WTC11 (cell line): ENCODE data around the gene PADI1. TPM values are rescaled to one million over a fixed set of nuclear protein-coding genes. Genes with fewer than 3 reads are reported as not detected.

Source experiments
- ATAC-seq: fragments of 200-7000 bp; cut with Tn5 transposase; 2 replicates; pipeline ENCODE4 v1.10.0; 2021; ENCODE audit warnings: mild to moderate bottlenecking, moderate library complexity
- CTCF ChIA-PET: fragments of 300-600 bp; sonication (Branson Sonifier 250); formaldehyde crosslinking; loops from one replicate; lab custom pipeline; 2021; ENCODE audit warnings: antibody characterized with exemption; lab: Charles Lee
- POLR2A ChIA-PET: fragments of 350-600 bp; sonication (Branson Sonifier 250); formaldehyde crosslinking; loops from one replicate; lab custom pipeline; 2021; ENCODE audit warnings: antibody characterized with exemption; lab: Charles Lee
- DNase-seq: peaks from one replicate; pipeline ENCODE4 v3.0.0; 2021; ENCODE audit warnings: low spot score
- H3K27ac Mint-ChIP-seq: 2 replicates; pipeline ENCODE4 v1.8.0; 2021; ENCODE audit warnings: mixed read lengths
- H3K27me3 Mint-ChIP-seq: 2 replicates; pipeline ENCODE4 v1.8.0; 2021; ENCODE audit warnings: low read depth, mild to moderate bottlenecking, moderate library complexity, mixed read lengths
- H3K36me3 Mint-ChIP-seq: 2 replicates; pipeline ENCODE4 v1.8.0; 2021; ENCODE audit warnings: mixed read lengths
- H3K4me1 Mint-ChIP-seq: 2 replicates; pipeline ENCODE4 v1.8.0; 2022; ENCODE audit warnings: mixed read lengths
- H3K4me3 Mint-ChIP-seq: 2 replicates; pipeline ENCODE4 v1.8.0; 2021; ENCODE audit warnings: mild to moderate bottlenecking, moderate library complexity, mixed read lengths
- H3K9me3 Mint-ChIP-seq: 2 replicates; pipeline ENCODE4 v1.8.0; 2021; ENCODE audit warnings: mixed read lengths
- ATF1 ChIP-seq: sonication (generic); formaldehyde crosslinking; IDR thresholded peaks from 2 replicates; pipeline ENCODE4 v1.8.1; 2023; ENCODE audit warnings: mild to moderate bottlenecking, moderate library complexity, missing genetic modification reagents
- ATF2 ChIP-seq: sonication (generic); formaldehyde crosslinking; IDR thresholded peaks from 2 replicates; pipeline ENCODE4 v1.8.1; 2022; ENCODE audit warnings: low read depth, missing genetic modification reagents, borderline replicate concordance
- E2F1 ChIP-seq: sonication (generic); formaldehyde crosslinking; IDR thresholded peaks from 2 replicates; pipeline ENCODE4 v1.8.0; 2022; ENCODE audit warnings: mild to moderate bottlenecking, missing genetic modification reagents
- E2F4 ChIP-seq: sonication (generic); formaldehyde crosslinking; IDR thresholded peaks from 2 replicates; pipeline ENCODE4 v1.8.1; 2022; ENCODE audit warnings: low read depth, mild to moderate bottlenecking, moderate library complexity, missing genetic modification reagents, borderline replicate concordance
- EMX1 ChIP-seq: fragments of 250-450 bp; sonication (Bioruptor Pico); IDR thresholded peaks from 2 replicates; pipeline ENCODE4 v1.8.0; 2021; ENCODE audit warnings: mild to moderate bottlenecking
- ERG ChIP-seq: fragments of 250-450 bp; sonication (Bioruptor Pico); IDR thresholded peaks from 2 replicates; pipeline ENCODE4 v1.8.0; 2021; ENCODE audit warnings: mild to moderate bottlenecking
- ETV6 ChIP-seq: sonication (generic); formaldehyde crosslinking; IDR thresholded peaks from 2 replicates; pipeline ENCODE4 v1.8.1; 2022; ENCODE audit warnings: mild to moderate bottlenecking, missing genetic modification reagents
- FOXJ3 ChIP-seq: sonication (generic); formaldehyde crosslinking; IDR thresholded peaks from 2 replicates; pipeline ENCODE4 v1.9.0; 2021; ENCODE audit warnings: missing genetic modification reagents, mild to moderate bottlenecking, borderline replicate concordance
- FOXP1 ChIP-seq: sonication (generic); formaldehyde crosslinking; IDR thresholded peaks from 2 replicates; pipeline ENCODE4 v1.8.0; 2022; ENCODE audit warnings: missing genetic modification reagents, mild to moderate bottlenecking, moderate library complexity, borderline replicate concordance
- IRF2 ChIP-seq: sonication (generic); formaldehyde crosslinking; IDR thresholded peaks from 2 replicates; pipeline ENCODE4 v1.8.0; 2022; ENCODE audit warnings: low read depth, missing genetic modification reagents, borderline replicate concordance
- JUN ChIP-seq: sonication (generic); formaldehyde crosslinking; IDR thresholded peaks from 2 replicates; pipeline ENCODE4 v1.8.0; 2023; ENCODE audit warnings: mild to moderate bottlenecking, missing genetic modification reagents
- MYBL2 ChIP-seq: sonication (generic); formaldehyde crosslinking; IDR thresholded peaks from 2 replicates; pipeline ENCODE4 v1.8.1; 2023; ENCODE audit warnings: mild to moderate bottlenecking, moderate library complexity, missing genetic modification reagents
- NFATC4 ChIP-seq: fragments of 250-450 bp; sonication (Bioruptor Pico); IDR thresholded peaks from 2 replicates; pipeline ENCODE4 v1.9.0; 2021; ENCODE audit warnings: mild to moderate bottlenecking
- NR1H2 ChIP-seq: sonication (generic); formaldehyde crosslinking; IDR thresholded peaks from 2 replicates; pipeline ENCODE4 v1.9.0; 2021; ENCODE audit warnings: mild to moderate bottlenecking, moderate library complexity, missing genetic modification reagents
- NR2C2 ChIP-seq: sonication (generic); formaldehyde crosslinking; IDR thresholded peaks from 2 replicates; pipeline ENCODE4 v1.8.0; 2022; ENCODE audit warnings: mild to moderate bottlenecking, missing genetic modification reagents
- PREB ChIP-seq: sonication (generic); formaldehyde crosslinking; IDR thresholded peaks from 2 replicates; pipeline ENCODE4 v1.8.1; 2022; ENCODE audit warnings: mild to moderate bottlenecking, missing genetic modification reagents, moderate library complexity, borderline replicate concordance
- PRRX2 ChIP-seq: fragments of 250-450 bp; sonication (Bioruptor Pico); IDR thresholded peaks from 2 replicates; pipeline ENCODE4 v1.8.0; 2021; ENCODE audit warnings: mild to moderate bottlenecking
- RORB ChIP-seq: fragments of 250-450 bp; sonication (Bioruptor Pico); IDR thresholded peaks from 2 replicates; pipeline ENCODE4 v1.9.0; 2021; ENCODE audit warnings: mild to moderate bottlenecking
- SP1 ChIP-seq: sonication (generic); formaldehyde crosslinking; conservative IDR thresholded peaks from 2 replicates; pipeline ENCODE4 v1.8.1; 2022; ENCODE audit warnings: missing genetic modification reagents
- USF1 ChIP-seq: sonication (generic); formaldehyde crosslinking; IDR thresholded peaks from 2 replicates; pipeline ENCODE4 v1.8.0; 2022; ENCODE audit warnings: mild to moderate bottlenecking, missing genetic modification reagents
- ZBTB43 ChIP-seq: sonication (generic); formaldehyde crosslinking; IDR thresholded peaks from 2 replicates; pipeline ENCODE4 v1.8.1; 2023; ENCODE audit warnings: mild to moderate bottlenecking, missing genetic modification reagents
- ZMAT4 ChIP-seq: fragments of 250-450 bp; sonication (Bioruptor Pico); IDR thresholded peaks from 2 replicates; pipeline ENCODE4 v1.9.0; 2021; ENCODE audit warnings: mild to moderate bottlenecking
- ZNF121 ChIP-seq: sonication (generic); formaldehyde crosslinking; IDR thresholded peaks from 2 replicates; pipeline ENCODE4 v1.8.0; 2023; ENCODE audit warnings: missing genetic modification reagents
- ZNF263 ChIP-seq: sonication (generic); formaldehyde crosslinking; IDR thresholded peaks from 2 replicates; pipeline ENCODE4 v1.8.1; 2022; ENCODE audit warnings: low read depth, mild to moderate bottlenecking, moderate library complexity, missing genetic modification reagents
- ZNF396 ChIP-seq: fragments of 250-450 bp; sonication (Bioruptor Pico); IDR thresholded peaks from 2 replicates; pipeline ENCODE4 v1.8.0; 2021; ENCODE audit warnings: mild to moderate bottlenecking, moderate library complexity, borderline replicate concordance
- ZNF512 ChIP-seq: sonication (generic); formaldehyde crosslinking; IDR thresholded peaks from 2 replicates; pipeline ENCODE4 v1.8.1; 2022; ENCODE audit warnings: missing genetic modification reagents, borderline replicate concordance
- total RNA-seq: library from RNA; stranded (reverse); gene quantifications from 3 replicates; pipeline ENCODE4 v1.2.3, GENCODE V29; 2021

Gene PADI1
- total RNA-seq, 1 experiment from 2014 or later: 0.15 TPM

- ATAC-seq: no peak
- Mint-ChIP-seq H3K27me3 (peaks cover 24% of the 10 kb centered on the region), H3K27ac (no peak overlapping the region), H3K4me1 (peaks cover 34% of the 10 kb centered on the region), H3K9me3 (peaks cover 17% of the 10 kb centered on the region), H3K36me3 (peaks cover under 1% of the 10 kb centered on the region; the same call in 1 of the 2 replicates), H3K4me3 (no peak overlapping the region)
- POLR2A ChIA-PET: no interaction called here
- no peak for DNase-seq
- TF ChIP-seq PREB (CRISPR knock-in tag) (no peak), IRF2 (CRISPR knock-in tag) (no peak), RORB (CRISPR knock-in tag) (no peak), E2F4 (CRISPR knock-in tag) (no peak), NR2C2 (CRISPR knock-in tag) (no peak), USF1 (CRISPR knock-in tag) (no peak), ZNF396 (no peak), ZNF512 (CRISPR knock-in tag) (no peak), ATF1 (no peak), ZBTB43 (CRISPR knock-in tag) (no peak), E2F1 (CRISPR knock-in tag) (no peak), ZNF121 (CRISPR knock-in tag) (no peak), SP1 (no peak), FOXJ3 (no peak), NR1H2 (CRISPR knock-in tag) (no peak), ETV6 (CRISPR knock-in tag) (no peak), EMX1 (CRISPR knock-in tag) (no peak), ZMAT4 (CRISPR knock-in tag) (no peak), ZNF263 (CRISPR knock-in tag) (no peak)
- CTCF ChIA-PET: no interaction called here
Measured at GRCh38 chr1:17162941-17163340, 42.0 kb upstream of the PADI1 start.

- peaks cover 13% of the 10 kb centered on the region for H3K9me3 Mint-ChIP-seq
- ATAC-seq (no peak), DNase-seq (no peak)
- POLR2A ChIA-PET: no interaction called here
- H3K36me3 Mint-ChIP-seq: no peaks in the 10 kb centered on the region
- H3K4me1 Mint-ChIP-seq: peaks cover 34% of the 10 kb centered on the region
- H3K27ac Mint-ChIP-seq: no peak overlapping the region
- H3K4me3 Mint-ChIP-seq: no peak overlapping the region
- CTCF ChIA-PET: no interaction called here
- H3K27me3 Mint-ChIP-seq: peaks cover 27% of the 10 kb centered on the region
- TF ChIP-seq EMX1 (CRISPR knock-in tag): no peak
- no peak for TF ChIP-seq JUN (CRISPR knock-in tag)
- no peak for TF ChIP-seq ERG (CRISPR knock-in tag)
- no peak for TF ChIP-seq ATF2
- TF ChIP-seq MYBL2 (CRISPR knock-in tag): no peak
- no peak for TF ChIP-seq NFATC4 (CRISPR knock-in tag)
- no peak for TF ChIP-seq FOXP1
- no peak for TF ChIP-seq USF1 (CRISPR knock-in tag)
- TF ChIP-seq PRRX2 (CRISPR knock-in tag): no peak
Measured at GRCh38 chr1:17163371-17163770, 41.6 kb upstream of the PADI1 start.
